Measurements from ENCODE around the gene TLK1. TPM values are rescaled to one million over a fixed set of nuclear protein-coding genes. Genes with fewer than 3 reads are reported as not detected.

TLK1 gene
- total RNA-seq, 4 donors from 2014 or later: 24.9 to 60.4 (median 38.3) TPM

- H3K36me3 ChIP-seq: no peaks in the 10 kb centered on the region
- no peak for DNase-seq (ENCODE audit: low spot score in 2 of 2)
- TF ChIP-seq POLR2A (IDR thresholded peaks at IDR 0.05) (no peak), POLR2AphosphoS5 (IDR thresholded peaks at IDR 0.05) (no peak)
- H3K9me3 ChIP-seq: no peaks in the 10 kb centered on the region
- H3K27me3 ChIP-seq: no peaks in the 10 kb centered on the region
- H3K4me3 ChIP-seq: no peak overlapping the region
- H3K4me1 ChIP-seq: peaks cover 11% of the 10 kb centered on the region
- no peak overlapping the region for H3K27ac ChIP-seq
Measured at GRCh38 chr2:171178993-171179392, 18.3 kb upstream of the TLK1 start.

GRCh38 chr2:171176516-171176915 is 15.8 kb upstream of the TLK1 start:
- WGBS: 86% methylated on average over 5 of the region's 5 CpGs

GRCh38 chr2:171174075-171174474 is 13.4 kb upstream of the TLK1 start:
- Histone ChIP-seq H3K27ac (no peak overlapping the region), H3K27me3 (no peaks in the 10 kb centered on the region), H3K36me3 (no peaks in the 10 kb centered on the region), H3K9me3 (no peaks in the 10 kb centered on the region), H3K4me1 (no peaks in the 10 kb centered on the region), H3K4me3 (no peak overlapping the region)
- 48% methylated on average over 2 of the region's 2 CpGs for WGBS
- no peak for DNase-seq (ENCODE audit: low spot score in 2 of 2)
- TF ChIP-seq, protein P1, sequence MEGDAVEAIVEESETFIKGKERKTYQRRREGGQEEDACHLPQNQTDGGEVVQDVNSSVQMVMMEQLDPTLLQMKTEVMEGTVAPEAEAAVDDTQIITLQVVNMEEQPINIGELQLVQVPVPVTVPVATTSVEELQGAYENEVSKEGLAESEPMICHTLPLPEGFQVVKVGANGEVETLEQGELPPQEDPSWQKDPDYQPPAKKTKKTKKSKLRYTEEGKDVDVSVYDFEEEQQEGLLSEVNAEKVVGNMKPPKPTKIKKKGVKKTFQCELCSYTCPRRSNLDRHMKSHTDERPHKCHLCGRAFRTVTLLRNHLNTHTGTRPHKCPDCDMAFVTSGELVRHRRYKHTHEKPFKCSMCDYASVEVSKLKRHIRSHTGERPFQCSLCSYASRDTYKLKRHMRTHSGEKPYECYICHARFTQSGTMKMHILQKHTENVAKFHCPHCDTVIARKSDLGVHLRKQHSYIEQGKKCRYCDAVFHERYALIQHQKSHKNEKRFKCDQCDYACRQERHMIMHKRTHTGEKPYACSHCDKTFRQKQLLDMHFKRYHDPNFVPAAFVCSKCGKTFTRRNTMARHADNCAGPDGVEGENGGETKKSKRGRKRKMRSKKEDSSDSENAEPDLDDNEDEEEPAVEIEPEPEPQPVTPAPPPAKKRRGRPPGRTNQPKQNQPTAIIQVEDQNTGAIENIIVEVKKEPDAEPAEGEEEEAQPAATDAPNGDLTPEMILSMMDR (IDR thresholded peaks at IDR 0.05): no peak
- TF ChIP-seq POLR2A (IDR thresholded peaks at IDR 0.05): no peak
- TF ChIP-seq EP300 (IDR thresholded peaks at IDR 0.05): no peak
- no peak for TF ChIP-seq POLR2AphosphoS5 (IDR thresholded peaks at IDR 0.05)

More at GRCh38 chr2:171176516-171176915, 15.8 kb upstream of the TLK1 start:
- TF ChIP-seq POLR2A (IDR thresholded peaks at IDR 0.05) (no peak), POLR2AphosphoS5 (IDR thresholded peaks at IDR 0.05) (no peak), EP300 (IDR thresholded peaks at IDR 0.05) (no peak)
- TF ChIP-seq, protein P1 (IDR thresholded peaks at IDR 0.05): no peak
- H3K9me3 ChIP-seq: no peaks in the 10 kb centered on the region
- no peak overlapping the region for H3K4me3 ChIP-seq
- H3K27ac ChIP-seq: no peak overlapping the region
- DNase-seq (ENCODE audit: low spot score in 2 of 2): no peak
- peaks cover 4% of the 10 kb centered on the region for H3K4me1 ChIP-seq
- H3K36me3 ChIP-seq: no peaks in the 10 kb centered on the region
- H3K27me3 ChIP-seq: no peaks in the 10 kb centered on the region

DNA sequence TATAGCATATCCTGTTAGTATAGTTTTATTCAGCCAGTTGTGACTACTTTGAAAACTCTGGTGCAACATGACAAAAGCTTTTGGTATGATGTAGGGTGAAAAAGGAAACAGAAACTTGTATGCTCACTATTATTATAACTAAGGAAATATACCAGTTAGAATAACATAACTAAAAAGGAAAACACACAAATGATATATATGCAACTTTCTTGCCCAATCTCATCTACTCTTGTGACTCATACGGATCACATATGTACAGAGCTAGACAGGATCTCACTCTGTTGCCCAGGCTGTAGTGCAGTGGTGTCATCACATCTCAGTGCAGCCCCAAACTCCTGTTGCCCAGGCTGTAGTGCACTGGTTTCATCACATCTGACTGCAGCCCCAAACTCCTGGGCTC is 12.4 kb upstream of the TLK1 start:
- WGBS: 70% methylated on average over 1 of the region's 1 CpG
- no peaks in the 10 kb centered on the region for H3K9me3 ChIP-seq
- no peaks in the 10 kb centered on the region for H3K36me3 ChIP-seq
- H3K4me1 ChIP-seq: no peaks in the 10 kb centered on the region
- no peaks in the 10 kb centered on the region for H3K27me3 ChIP-seq
- no peak overlapping the region for H3K27ac ChIP-seq
- no peak for DNase-seq (ENCODE audit: low spot score in 2 of 2)
- no peak overlapping the region for H3K4me3 ChIP-seq
- no peak for TF ChIP-seq POLR2AphosphoS5 (IDR thresholded peaks at IDR 0.05)
- TF ChIP-seq POLR2A (IDR thresholded peaks at IDR 0.05): no peak

DNA sequence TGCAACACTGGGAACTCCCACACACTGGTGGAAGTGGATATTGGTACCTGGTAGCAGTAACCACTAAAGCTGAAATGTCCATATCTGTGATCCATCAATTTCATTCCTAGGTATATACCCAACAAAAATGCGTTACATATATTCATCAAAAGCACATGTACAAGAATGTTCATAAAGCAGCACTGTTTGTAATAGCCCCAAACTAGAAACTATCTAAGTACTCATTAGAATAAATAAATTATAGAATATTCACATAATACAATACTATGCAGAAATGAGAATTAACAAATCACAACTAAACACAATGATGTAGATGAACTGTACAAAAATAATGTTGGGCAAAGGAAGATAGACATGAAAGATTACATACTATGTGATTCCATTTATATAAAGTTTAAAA is 11.1 kb upstream of the TLK1 start:
- no peak for DNase-seq (ENCODE audit: low spot score in 2 of 2)
- no peak overlapping the region for H3K4me3 ChIP-seq
- no peaks in the 10 kb centered on the region for H3K9me3 ChIP-seq
- TF ChIP-seq POLR2A (IDR thresholded peaks at IDR 0.05) (no peak), POLR2AphosphoS5 (IDR thresholded peaks at IDR 0.05) (no peak), EP300 (IDR thresholded peaks at IDR 0.05) (no peak)
- TF ChIP-seq, protein P1 (IDR thresholded peaks at IDR 0.05): no peak
- 95% methylated on average over 1 of the region's 1 CpG for WGBS
- no peak overlapping the region for H3K27ac ChIP-seq
- no peaks in the 10 kb centered on the region for H3K36me3 ChIP-seq
- no peaks in the 10 kb centered on the region for H3K4me1 ChIP-seq
- no peaks in the 10 kb centered on the region for H3K27me3 ChIP-seq

DNA sequence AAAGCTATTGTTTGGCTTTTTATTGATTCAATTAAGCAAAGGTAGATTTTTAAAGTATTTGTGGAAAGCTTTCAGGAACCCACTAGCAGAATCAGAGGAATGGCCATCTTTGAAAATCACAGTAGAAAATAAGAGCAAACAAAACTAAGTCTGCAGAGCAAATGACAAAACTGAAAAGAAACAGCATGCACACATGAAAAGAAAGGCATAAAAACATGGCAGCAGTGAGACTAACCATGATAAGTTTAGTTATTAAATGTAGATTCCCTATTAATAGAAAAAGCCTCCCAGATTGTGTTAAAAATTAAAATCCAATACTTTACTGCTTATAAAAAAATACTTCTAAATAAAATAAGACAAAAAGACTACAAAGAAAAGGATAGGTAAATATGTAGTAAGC is 9.1 kb upstream of the TLK1 start:
- TF ChIP-seq POLR2AphosphoS5 (IDR thresholded peaks at IDR 0.05) (no peak), EP300 (IDR thresholded peaks at IDR 0.05) (no peak), POLR2A (IDR thresholded peaks at IDR 0.05) (no peak)
- TF ChIP-seq, protein P1 (IDR thresholded peaks at IDR 0.05): no peak
- no peak for DNase-seq (ENCODE audit: low spot score in 2 of 2)
- no peak overlapping the region for H3K4me3 ChIP-seq
- H3K4me1 ChIP-seq: no peaks in the 10 kb centered on the region
- H3K27me3 ChIP-seq: no peaks in the 10 kb centered on the region
- H3K36me3 ChIP-seq: no peaks in the 10 kb centered on the region
- no peaks in the 10 kb centered on the region for H3K9me3 ChIP-seq
- no peak overlapping the region for H3K27ac ChIP-seq
